WI38 (cell line): ENCODE results near the gene SLC50A1.

Experiments used
- H3K4me3 ChIP-seq: 2 replicates; pipeline ENCODE4 v1.5.1; 2011; ENCODE audit warnings: low read depth, mild to moderate bottlenecking, control low read depth, low read length
- TF ChIP-seq, protein P1 (sequence below): IDR thresholded peaks from 2 replicates; pipeline ENCODE4 v1.5.1; 2012; ENCODE audit warnings: low read depth, mild to moderate bottlenecking, control low read depth, low read length

The SLC50A1 gene, protein sequence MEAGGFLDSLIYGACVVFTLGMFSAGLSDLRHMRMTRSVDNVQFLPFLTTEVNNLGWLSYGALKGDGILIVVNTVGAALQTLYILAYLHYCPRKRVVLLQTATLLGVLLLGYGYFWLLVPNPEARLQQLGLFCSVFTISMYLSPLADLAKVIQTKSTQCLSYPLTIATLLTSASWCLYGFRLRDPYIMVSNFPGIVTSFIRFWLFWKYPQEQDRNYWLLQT

DNA sequence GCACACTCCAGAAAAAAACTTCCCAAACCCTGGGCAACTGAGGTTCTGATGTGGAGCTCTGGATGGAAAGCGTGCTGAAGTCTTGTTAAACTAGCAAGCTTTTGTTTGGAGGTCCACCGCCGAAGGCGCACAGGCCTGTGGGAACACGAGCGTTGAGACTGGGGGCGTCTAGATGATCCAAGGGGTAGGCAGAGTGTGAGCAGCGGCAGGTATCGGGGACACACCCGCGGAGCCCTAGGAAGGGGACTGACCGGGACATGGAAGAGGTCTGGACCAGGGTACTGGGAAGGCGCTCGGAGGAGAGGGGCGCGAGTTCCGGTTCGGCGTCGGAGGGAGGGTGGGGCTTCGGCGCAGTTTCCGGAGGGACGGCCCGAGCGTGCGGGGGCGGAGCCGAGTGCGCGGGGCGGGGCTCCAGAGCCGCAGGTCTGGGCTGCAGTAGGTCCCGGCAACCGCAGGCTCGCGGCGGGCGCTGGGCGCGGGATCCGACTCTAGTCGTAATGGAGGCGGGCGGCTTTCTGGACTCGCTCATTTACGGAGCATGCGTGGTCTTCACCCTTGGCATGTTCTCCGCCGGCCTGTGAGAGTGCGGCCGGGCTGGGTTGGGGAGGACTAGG lies at the start of gene SLC50A1:
Gene SLC50A1 (plus strand): TSS at position 438 of the 614 bp plus-strand sequence. CDS start 60 bp downstream, at position 498.
- TF ChIP-seq, protein P1, sequence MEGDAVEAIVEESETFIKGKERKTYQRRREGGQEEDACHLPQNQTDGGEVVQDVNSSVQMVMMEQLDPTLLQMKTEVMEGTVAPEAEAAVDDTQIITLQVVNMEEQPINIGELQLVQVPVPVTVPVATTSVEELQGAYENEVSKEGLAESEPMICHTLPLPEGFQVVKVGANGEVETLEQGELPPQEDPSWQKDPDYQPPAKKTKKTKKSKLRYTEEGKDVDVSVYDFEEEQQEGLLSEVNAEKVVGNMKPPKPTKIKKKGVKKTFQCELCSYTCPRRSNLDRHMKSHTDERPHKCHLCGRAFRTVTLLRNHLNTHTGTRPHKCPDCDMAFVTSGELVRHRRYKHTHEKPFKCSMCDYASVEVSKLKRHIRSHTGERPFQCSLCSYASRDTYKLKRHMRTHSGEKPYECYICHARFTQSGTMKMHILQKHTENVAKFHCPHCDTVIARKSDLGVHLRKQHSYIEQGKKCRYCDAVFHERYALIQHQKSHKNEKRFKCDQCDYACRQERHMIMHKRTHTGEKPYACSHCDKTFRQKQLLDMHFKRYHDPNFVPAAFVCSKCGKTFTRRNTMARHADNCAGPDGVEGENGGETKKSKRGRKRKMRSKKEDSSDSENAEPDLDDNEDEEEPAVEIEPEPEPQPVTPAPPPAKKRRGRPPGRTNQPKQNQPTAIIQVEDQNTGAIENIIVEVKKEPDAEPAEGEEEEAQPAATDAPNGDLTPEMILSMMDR, result no peak
- peak within 1 kb of the TSS; percentile 64 for H3K4me3 ChIP-seq

DNA sequence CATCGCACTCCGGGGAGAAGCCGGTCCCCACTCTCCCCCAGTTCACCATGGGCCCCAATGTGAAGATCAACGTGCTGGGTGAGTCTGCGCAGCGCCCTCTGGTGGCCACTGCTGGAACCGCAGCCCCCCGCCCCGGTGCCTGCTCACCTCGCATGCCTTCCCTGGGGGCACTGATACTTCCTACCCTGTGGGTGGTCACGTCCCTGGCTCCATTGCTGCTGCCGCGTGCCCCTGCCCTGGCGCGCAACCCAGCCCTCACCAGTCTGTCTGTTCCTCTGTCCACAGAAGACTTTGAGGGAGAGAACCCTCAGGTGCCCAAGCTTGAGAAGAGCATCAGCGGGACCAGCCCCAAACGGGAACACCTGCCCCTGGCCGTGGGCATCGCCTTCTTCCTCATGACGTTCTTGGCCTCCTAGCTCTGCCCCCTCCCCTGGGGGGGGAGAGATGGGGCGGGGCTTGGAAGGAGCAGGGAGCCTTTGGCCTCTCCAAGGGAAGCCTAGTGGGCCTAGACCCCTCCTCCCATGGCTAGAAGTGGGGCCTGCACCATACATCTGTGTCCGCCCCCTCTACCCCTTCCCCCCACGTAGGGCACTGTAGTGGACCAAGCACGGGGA lies 49.4 kb upstream of the SLC50A1 start:
- no peak overlapping the region for H3K4me3 ChIP-seq
- TF ChIP-seq, protein P1, result peak; percentile 85

DNA sequence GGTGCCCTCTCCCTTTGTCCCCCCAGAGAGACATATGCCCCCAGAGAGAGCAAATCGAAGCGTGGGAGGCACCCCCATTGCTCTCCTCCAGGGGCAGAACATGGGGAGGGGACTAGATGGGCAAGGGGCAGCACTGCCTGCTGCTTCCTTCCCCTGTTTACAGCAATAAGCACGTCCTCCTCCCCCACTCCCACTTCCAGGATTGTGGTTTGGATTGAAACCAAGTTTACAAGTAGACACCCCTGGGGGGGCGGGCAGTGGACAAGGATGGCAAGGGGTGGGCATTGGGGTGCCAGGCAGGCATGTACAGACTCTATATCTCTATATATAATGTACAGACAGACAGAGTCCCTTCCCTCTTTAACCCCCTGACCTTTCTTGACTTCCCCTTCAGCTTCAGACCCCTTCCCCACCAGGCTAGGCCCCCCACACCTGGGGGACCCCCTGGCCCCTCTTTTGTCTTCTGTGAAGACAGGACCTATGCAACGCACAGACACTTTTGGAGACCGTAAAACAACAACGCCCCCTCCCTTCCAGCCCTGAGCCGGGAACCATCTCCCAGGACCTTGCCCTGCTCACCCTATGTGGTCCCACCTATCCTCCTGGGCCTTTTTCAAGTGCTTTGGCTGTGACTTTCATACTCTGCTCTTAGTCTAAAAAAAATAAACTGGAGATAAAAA lies 48.7 kb upstream of the SLC50A1 start:
- TF ChIP-seq, protein P1, result no peak
- H3K4me3 ChIP-seq, result no peak overlapping the region

DNA sequence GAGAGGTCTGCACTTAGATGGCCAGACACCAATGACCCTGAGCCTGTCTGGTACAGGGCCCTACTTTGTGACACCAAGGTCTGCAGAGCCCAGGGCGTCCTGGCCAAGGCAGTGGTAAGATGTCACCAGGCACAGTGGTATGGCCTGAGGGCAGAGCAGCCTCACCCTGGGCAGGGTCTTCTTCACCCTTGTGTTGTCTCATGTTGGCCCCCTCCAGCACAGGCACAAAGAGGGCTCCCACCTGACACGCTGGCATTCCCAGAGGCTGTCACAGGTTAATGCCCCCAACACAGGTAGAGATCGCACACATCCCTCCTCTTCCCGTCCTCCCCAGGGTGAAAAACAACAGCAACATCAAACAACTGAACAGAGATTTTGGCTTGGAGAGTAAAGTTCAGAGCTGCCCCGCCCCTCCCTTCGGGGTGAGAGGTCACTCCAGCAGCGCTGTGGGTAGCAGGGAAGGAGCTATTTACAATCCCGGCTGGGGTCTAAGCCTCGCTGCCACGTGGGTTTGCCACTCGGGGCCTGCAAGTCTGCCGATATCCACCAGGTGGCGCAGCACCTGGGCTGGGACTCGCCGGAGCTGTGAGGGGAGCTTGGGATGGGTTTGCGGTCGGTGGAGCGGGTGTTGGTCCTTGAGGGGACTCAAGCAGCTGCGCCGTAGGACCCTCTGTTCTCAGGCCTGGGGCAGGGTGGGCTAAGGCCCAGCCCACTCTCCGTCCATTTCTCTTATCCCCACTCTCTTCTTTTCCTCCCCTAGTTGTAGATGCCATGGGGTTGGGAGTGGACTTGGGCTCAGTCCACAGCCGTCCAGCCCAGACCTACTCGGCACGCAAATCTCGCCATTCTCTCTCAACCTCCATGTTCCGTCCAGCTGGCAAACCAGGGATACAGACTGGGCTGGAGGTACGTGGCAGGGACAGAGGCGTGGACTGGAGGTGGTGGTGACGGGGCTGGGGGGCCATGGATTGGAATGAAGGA lies 44.3 kb upstream of the SLC50A1 start:
- no peak overlapping the region for H3K4me3 ChIP-seq
- TF ChIP-seq, protein P1, result peak; percentile 96

DNA sequence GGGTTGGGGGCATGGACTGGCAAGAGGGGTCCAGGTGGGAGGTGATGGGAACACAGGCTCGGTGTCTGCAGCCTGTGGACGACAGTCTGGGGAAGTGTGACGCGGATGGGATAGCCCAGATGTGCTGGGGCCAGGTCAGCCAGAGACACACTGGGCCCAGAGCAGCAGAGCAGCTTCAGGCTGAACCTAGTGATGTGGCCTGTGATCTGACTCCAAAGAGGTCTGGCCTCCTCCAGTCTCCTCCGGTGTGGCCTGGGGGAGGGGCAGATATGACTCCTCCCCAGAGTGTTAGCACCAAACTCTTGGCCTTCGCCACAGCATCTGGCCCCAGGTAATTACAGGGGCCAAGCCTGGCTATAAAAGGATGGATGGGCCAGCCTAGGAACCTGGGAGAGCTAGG lies 43.5 kb upstream of the SLC50A1 start:
- no peak overlapping the region for H3K4me3 ChIP-seq
- TF ChIP-seq, protein P1, result no peak

DNA sequence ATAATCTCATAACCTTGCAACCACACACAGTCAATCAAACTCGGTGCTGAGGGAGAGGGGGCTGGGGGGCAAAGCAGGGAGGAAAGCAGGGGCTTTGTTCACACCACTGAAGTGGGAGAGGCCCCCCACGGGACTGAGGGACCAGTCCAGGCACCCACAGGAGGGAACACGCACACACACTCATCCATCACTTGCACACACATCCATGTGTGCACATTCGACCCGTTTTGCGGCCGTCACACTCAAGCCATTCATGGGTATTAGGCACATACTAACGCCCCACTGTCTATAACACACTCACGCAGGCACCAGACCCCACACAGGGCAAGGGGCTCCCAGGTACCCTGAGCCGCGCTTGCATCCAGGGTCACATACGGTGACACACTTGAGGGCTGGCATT lies 43.0 kb upstream of the SLC50A1 start:
- no peak overlapping the region for H3K4me3 ChIP-seq
- TF ChIP-seq, protein P1, result no peak
